SHP77 (cell line): ENCODE measurements around the gene RASSF8.
A peak's percentile ranks its signal among the peaks of the same experiment; 100 is the strongest.

ENCODE experiments used
- DNase-seq, 2 experiments: peaks; one replicate each; lab custom pipeline; 2025; lab: John Stamatoyannopoulos, UW

RASSF8 gene

GRCh38 chr12:25992026-25992782, 33.7 kb downstream of the RASSF8 start:
- no peak for DNase-seq

GRCh38 chr12:25993901-25994651, 35.6 kb downstream of the RASSF8 start:
- no peak for DNase-seq

GRCh38 chr12:25994901-25995625, 36.6 kb downstream of the RASSF8 start:
- DNase-seq = no peak

- no peak for DNase-seq
Measured at GRCh38 chr12:25995906-25996305, 37.4 kb downstream of the RASSF8 start.

- no peak for DNase-seq
Measured at GRCh38 chr12:25996677-25997076, 38.2 kb downstream of the RASSF8 start.

GRCh38 chr12:25997201-25997963, 38.9 kb downstream of the RASSF8 start:
- DNase-seq = no peak

GRCh38 chr12:26000898-26001297, 42.4 kb downstream of the RASSF8 start:
- no peak for DNase-seq

- peak; percentile 5 to 6 for DNase-seq
Measured at GRCh38 chr12:26001530-26001929, 43.0 kb downstream of the RASSF8 start.

GRCh38 chr12:26003065-26003464, 44.6 kb downstream of the RASSF8 start:
- DNase-seq = no peak

GRCh38 chr12:26007566-26007965, 49.1 kb downstream of the RASSF8 start:
- DNase-seq = no peak

GRCh38 chr12:26009593-26009992, 51.1 kb downstream of the RASSF8 start:
- no peak for DNase-seq

GRCh38 chr12:26010293-26010821, 51.9 kb downstream of the RASSF8 start:
- DNase-seq = no peak

- DNase-seq = no peak
Measured at GRCh38 chr12:26011099-26011498, 52.6 kb downstream of the RASSF8 start.

GRCh38 chr12:26014085-26014484, 55.6 kb downstream of the RASSF8 start:
- no peak for DNase-seq

GRCh38 chr12:26016516-26016915, 58.0 kb downstream of the RASSF8 start:
- no peak for DNase-seq

GRCh38 chr12:26017484-26018211, 59.2 kb downstream of the RASSF8 start:
- peak; percentile 39 to 61 for DNase-seq

GRCh38 chr12:26018926-26019325, 60.4 kb downstream of the RASSF8 start:
- DNase-seq = no peak

GRCh38 chr12:26021534-26021933, 63.1 kb downstream of the RASSF8 start:
- no peak for DNase-seq

GRCh38 chr12:26022043-26022442, 63.6 kb downstream of the RASSF8 start:
- no peak for DNase-seq

GRCh38 chr12:26026713-26027112, 68.2 kb downstream of the RASSF8 start:
- no peak for DNase-seq

- no peak for DNase-seq
Measured at GRCh38 chr12:26027401-26027800, 68.9 kb downstream of the RASSF8 start.
